IMR-90 (cell line): Measurements from ENCODE around the gene ZNF236.

Experiments used
- BHLHE40 ChIP-seq: fragments of 150-350 bp; IDR thresholded peaks from 2 replicates; pipeline ENCODE4 v1.6.1; 2016; ENCODE audit warnings: mild to moderate bottlenecking, low read depth, low read length
- CEBPB ChIP-seq: IDR thresholded peaks from 2 replicates; pipeline ENCODE4 v1.6.1; 2012; ENCODE audit warnings: low read depth, low read length, improper control_type of control experiment
- CHD1 ChIP-seq: IDR thresholded peaks from 2 replicates; pipeline ENCODE4 v1.6.1; 2012; ENCODE audit warnings: low read depth, low read length, improper control_type of control experiment
- CTCF ChIP-seq: conservative IDR thresholded peaks from 2 replicates; pipeline ENCODE4 v1.5.1; 2012; ENCODE audit warnings: mild to moderate bottlenecking, low read depth, low read length, improper control_type of control experiment
- FOS ChIP-seq: fragments of 150-350 bp; IDR thresholded peaks from 2 replicates; pipeline ENCODE4 v1.6.1; 2016; ENCODE audit warnings: low read depth, low read length
- MAFK ChIP-seq: IDR thresholded peaks from 2 replicates; pipeline ENCODE4 v1.6.1; 2012; ENCODE audit warnings: low read depth, low read length, improper control_type of control experiment
- MXI1 ChIP-seq: IDR thresholded peaks from 2 replicates; pipeline ENCODE4 v1.6.1; 2012; ENCODE audit warnings: low read depth, mild to moderate bottlenecking, low read length, moderate library complexity, borderline replicate concordance
- POLR2A ChIP-seq: IDR thresholded peaks from 2 replicates; pipeline ENCODE4 v1.6.1; 2012; ENCODE audit warnings: mild to moderate bottlenecking, low read depth, low read length
- RAD21 ChIP-seq: IDR thresholded peaks from 2 replicates; pipeline ENCODE4 v1.6.1; 2012; ENCODE audit warnings: low read length, improper control_type of control experiment
- RCOR1 ChIP-seq: IDR thresholded peaks from 2 replicates; pipeline ENCODE4 v1.6.1; 2012; ENCODE audit warnings: mild to moderate bottlenecking, low read length, improper control_type of control experiment; ENCODE audit not compliant: insufficient replicate concordance
- RFX5 ChIP-seq: IDR thresholded peaks from 2 replicates; pipeline ENCODE4 v1.8.0; 2012; ENCODE audit warnings: low read depth, mild to moderate bottlenecking, low read length, moderate library complexity
- SMC3 ChIP-seq: fragments of 150-350 bp; IDR thresholded peaks from 2 replicates; pipeline ENCODE4 v1.6.1; 2016; ENCODE audit warnings: low read depth, mild to moderate bottlenecking, antibody characterized with exemption, low read length, moderate library complexity
- USF2 ChIP-seq: fragments of 150-350 bp; IDR thresholded peaks from 2 replicates; pipeline ENCODE4 v1.6.1; 2017; ENCODE audit warnings: mild to moderate bottlenecking, antibody characterized with exemption, low read length, low read depth

GRCh38 chr18:76975577-76976110 is 153.3 kb downstream of the ZNF236 start:
- TF ChIP-seq CTCF (no peak), POLR2A (no peak), RAD21 (no peak), CHD1 (no peak), BHLHE40 (no peak), CEBPB (no peak), RFX5 (no peak), FOS (no peak), MAFK (no peak), RCOR1 (no peak), MXI1 (no peak), SMC3 (no peak), USF2 (no peak)
